ENCODE results near the gene PRLH.
"Not testable (repeated sequence)": the region's sequence is repeated elsewhere in the genome, so short reads cannot be mapped to it uniquely, and the experiment has no call there.

Gene PRLH

DNA sequence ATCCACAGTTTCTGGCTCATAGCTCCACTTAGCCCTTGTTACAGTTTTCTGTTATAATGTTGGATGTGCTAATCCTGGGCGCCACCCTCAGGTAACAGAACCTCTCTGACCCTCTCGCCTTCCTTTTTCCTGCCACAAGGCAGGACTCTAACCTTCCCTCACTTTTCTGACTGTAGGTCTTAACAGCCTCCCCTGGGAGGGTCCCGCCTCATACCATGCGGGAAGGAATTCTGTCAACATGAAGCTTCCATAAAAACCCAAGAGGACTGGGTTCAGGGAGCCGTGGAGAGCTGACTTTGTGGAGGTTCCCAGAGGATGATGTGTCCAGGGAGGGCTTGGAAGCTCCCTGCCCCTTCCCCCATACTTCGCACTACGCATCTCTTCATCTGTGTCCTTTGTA lies 36.0 kb downstream of the PRLH start:
- DNase-seq (ENCODE audit: low read depth), result no peak

DNA sequence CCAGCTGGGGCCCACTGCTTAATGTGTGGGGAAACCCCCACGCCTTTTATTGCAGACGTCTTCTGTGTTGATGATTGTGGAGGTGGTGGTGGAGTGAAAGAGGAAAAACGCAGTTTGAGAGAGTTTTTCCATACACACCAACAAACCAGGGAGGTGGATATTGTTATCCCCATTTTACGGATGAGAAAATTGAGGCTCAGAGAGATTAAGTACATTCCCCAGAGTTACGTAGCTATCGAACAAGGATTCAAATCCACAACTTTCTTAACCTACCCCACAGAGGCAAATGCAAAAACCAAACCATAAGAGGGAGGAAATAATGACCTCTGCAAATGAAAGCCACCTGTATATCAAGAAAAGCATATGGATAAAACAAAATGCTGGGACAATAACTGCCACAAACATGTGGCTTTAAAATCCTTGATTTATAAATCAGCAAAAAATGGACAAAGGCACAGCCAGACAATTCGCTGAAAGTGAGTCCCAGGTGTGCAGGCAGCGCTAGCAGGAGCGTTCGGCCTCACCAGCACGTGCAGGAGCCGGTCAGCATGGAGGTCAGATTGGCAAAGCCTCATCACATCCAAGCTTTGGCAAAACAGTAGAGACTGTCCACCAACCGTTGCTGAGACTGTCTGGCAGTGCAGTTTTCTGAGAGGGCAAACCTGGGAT lies 36.8 kb downstream of the PRLH start:
- no peak for DNase-seq (ENCODE audit: low read depth)

DNA sequence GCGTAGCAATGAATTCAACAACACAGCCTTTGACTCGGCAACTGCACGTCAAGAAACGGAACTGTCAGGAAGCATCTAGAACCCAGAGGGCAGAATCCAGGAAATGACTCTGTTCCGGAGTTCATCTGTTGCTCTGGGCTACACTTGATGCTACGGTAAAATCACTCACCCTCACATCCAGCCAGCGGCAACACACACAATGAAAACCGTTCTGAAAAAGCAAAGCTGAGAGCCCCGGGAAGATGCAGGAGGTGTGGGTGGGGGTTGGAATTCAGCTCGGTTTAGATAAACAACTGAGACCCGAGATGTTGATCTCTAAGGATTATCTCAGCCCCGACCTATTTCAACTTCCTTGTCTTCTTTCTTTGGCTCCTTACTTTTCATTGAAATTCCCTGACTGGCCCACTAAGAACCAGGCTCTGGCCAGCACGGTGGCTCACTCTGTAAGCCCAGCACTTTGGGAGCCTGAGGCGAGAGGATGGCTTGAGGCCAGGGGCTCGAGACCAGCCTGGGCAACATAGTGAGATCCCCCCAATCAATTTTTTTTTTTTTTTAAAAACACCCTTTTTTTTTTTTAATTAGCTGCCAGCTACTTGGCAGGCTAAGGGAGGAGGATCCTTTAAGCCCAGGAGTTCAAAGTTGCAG lies 37.5 kb downstream of the PRLH start:
- no peak for DNase-seq (ENCODE audit: low read depth)

DNA sequence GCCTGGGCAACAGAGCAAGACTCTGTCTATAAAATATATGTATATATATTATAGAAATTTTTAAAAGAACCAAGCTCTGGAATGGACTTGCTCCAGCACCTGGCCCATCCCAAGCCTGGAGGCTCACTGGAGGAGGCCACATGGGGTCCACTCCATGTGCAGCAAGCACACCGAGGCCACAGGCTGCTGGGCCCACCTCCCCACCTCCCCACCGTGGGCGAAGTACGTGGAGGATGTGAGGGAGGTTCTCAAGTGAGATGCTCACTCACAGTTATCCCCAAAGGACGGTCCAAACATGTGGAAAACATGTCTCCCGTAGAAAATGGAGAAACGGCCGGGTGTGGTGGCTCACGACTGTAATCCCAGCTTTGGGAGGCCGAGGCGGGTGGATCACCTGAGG lies 38.0 kb downstream of the PRLH start:
- DNase-seq (ENCODE audit: low read depth), result no peak

DNA sequence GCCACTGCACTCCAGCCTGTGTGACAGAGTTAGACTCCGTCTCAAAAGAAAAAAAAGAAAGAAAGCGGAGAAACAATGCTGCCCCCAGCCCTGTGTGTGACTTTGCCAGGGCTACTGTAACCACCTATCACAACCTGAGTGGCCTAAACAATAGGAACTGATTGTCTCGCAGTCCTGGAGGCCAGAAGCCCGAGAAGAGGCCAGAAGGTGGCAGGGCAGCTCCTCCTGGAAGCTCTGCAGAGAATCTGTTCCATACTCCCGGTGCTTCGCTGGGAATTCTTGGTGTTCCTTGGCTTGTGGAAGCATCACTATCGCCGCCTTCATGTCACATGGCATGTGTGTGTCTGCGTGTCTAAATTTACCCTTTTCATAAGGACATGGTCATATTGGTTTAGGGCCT lies 38.6 kb downstream of the PRLH start:
- DNase-seq (ENCODE audit: low read depth), result no peak

DNA sequence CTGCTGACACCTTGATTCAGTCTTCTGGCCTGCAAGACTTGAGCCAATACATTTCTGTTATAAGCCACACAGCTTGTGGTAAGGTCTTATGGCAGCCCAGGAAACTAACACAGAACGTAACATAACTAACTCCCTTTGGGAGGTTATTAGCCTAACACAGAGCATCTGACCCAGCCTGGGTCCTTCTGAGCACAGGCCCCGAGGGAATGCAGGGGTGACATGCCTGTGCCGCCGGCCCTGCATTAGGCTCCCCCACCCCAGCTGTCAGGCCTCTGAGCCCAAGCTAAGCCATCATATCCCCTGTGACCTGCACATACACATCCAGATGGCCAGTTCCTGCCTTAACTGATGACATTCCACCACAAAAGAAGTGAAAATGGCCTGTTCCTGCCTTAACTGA lies 40.1 kb downstream of the PRLH start:
- DNase-seq (ENCODE audit: low read depth), result not testable (repeated sequence)

DNA sequence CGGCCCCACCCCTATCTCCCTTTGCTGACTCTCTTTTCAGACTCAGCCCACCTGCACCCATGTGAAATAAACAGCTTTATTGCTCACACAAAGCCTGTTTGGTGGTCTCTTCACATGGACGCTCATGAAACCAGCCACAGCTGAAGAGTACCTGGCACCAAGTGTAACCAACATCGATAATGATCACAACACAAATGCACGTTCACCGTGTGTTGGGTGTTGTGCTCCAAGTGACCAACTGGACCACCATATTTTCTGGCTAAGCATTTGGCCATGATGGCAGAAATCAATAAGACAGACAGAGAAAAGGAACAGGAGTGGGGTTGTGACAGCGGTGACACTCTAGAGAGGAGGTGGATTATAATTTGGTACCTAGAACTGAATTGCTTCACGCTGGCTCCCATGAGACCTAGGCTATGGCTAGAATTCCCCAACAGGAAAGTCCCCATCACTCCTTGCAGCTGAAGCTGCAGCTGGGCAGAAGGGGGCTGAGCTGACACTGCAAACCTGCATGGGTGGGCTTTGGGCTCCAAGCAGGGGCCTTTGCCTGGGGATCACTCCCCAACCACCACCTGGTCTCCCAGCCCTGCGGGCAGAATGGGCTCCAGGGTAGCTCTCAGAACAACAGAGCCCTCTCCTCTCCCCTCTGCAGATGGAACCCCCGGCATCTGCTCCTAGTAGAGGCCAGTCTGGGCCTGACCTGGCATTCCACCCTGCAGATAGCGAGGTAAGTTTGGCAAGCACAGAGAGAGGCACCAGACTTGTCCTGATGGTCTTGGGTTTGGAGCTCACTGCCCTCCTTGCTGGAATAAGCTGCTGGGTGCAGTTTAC lies 46.4 kb downstream of the PRLH start:
- DNase-seq (ENCODE audit: low read depth), result no peak

DNA sequence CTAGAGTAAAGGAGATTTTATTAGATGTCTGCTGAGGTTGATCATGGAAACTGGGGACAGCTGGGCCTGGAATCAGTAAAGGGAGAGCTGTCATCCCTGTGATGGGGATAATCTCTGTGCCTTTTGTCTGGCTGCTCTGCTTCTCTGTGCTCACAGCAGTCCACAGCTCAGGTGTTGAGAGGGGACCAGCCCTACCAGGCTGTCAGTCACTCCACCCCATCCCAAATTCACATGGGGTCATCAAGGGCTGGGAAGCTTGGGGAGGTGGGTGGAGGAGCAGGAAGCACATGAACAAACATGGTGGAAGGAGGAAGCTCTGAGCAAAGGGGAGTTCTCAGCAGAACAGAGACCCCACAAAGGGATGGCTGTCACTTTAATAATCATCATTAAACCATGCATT lies 47.3 kb downstream of the PRLH start:
- no peak for DNase-seq (ENCODE audit: low read depth)

DNA sequence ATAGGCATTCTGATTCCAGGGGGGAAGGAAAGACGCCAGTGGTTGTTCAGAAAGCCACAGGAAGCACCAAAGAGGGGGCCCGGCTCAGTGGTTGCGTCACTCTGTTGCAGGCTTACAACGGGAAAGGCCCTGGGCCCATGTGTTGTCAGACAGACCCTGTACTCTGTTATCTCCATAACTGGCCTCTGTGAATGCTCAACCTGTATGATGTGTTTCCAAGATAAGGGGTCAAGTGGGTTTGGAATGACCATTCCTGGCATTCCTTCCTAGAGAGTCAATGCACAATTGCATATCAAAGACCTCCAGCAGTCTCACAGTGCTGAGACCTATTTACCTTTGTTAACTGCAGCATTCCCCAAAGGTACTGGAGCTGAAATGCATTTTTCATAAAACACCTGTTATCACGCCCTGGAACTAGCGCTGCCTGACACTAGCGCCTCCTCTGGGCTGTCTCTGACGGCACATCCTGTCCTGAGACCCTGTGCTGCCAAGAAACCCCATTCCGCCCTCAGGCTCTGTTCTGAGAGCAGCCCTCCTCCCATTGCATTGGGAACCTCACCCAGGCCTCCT lies 47.9 kb downstream of the PRLH start:
- no peak for DNase-seq (ENCODE audit: low read depth)

DNA sequence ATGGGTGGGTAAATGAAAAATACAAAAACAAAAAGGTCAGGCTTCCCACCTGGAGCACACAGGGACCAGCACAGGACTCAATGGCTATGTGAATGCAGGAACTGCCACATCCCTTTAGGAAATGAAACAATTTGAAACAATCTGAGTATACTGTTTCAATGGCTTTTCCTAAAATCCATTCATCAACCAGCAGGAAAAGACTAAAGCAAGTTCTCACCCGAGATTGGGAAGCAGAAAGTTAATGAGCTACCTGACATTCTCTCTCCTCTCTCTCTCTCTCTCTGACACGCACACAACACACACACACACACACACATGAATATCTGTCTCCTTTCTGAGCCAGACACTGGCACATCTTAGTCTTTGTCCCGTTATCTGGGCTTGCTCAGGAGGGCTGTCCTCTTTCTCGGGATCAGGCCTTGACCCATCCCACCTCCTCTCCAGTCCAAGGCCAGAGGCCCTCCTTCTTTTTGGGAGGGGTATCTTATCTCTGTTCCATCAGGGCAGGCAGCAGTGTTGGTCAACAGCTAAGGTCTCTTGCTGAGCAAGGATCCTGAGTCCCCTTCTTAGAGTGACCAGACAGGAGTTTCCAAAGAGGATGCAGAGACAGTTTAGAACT lies 49.4 kb downstream of the PRLH start:
- DNase-seq (ENCODE audit: low read depth), result no peak

DNA sequence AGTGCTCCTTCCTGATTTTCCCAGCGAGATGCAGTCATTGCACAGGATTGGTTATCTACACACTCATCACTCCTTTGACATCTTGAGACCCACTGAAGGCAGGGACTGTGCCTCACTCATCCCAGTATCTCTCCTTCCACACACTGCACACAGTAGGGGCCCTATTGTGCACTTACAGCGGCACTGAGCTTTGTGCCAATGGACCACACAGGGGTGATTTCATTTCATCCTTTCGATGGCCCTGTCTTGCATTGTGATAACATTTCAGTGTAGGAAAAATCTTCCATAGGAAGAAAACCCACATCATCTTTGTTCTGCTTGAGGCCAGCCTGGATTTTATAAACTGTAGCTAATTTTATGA lies 50.0 kb downstream of the PRLH start:
- DNase-seq (ENCODE audit: low read depth), result no peak
